ENCODE results near the gene EVC. TPM values are rescaled to one million over a fixed set of nuclear protein-coding genes. Genes with fewer than 3 reads are reported as not detected.

The EVC gene
- total and polyA plus RNA-seq, 2 of the 4 experiments (the other 2 are of a cell fraction): 16.8 to 18.9 TPM

GRCh38 chr4:5666741-5667140 lies 44.3 kb upstream of the EVC start:
- no peak overlapping the region for H2BK120ac ChIP-seq (ENCODE audit: low read depth, low read length)
- dilution Hi-C loops (cut with HindIII; ENCODE audit: low sequenced_read_pairs, unreplicated experiment) (no loop called here), in situ Hi-C loops (cut with MboI; ENCODE audit: low sequenced_read_pairs) (no loop called here), intact Hi-C loops (cut with micrococcal nuclease) (no loop called here)
- no peak overlapping the region for H3K4me2 ChIP-seq (ENCODE audit: low read depth, low read length)
- H3K14ac ChIP-seq (replicated peaks; ENCODE audit: low read depth, low read length): no peak overlapping the region
- H3K4me1 ChIP-seq (ENCODE audit: control insufficient read depth, insufficient read depth, low read length): no peaks in the 10 kb centered on the region
- H2AFZ ChIP-seq (replicated peaks; ENCODE audit: low read length, poor library complexity): no peak overlapping the region
- H3K9me1 ChIP-seq (ENCODE audit: insufficient read depth, low read length): 0 out of 2 replicates have a peak, but pooled peaks cover 3% of the 10 kb centered on the region
- no CpG with 5 or more reads among the region's 1 CpG for WGBS, 2 experiments (ENCODE audit: extremely low coverage in 2 of 2, insufficient read length in 1 of 2)
- no peak overlapping the region for H3K27ac ChIP-seq (ENCODE audit: insufficient read depth, low read length)
- H2AK5ac ChIP-seq (ENCODE audit: low read depth, low read length): no peak overlapping the region
- no peak overlapping the region for H3K18ac ChIP-seq (ENCODE audit: low read depth, low read length)
- TF ChIP-seq CEBPB (IDR thresholded peaks at IDR 0.05; ENCODE audit: low read depth, low read length) (no peak), USF2 (IDR thresholded peaks at IDR 0.05; ENCODE audit: low read depth, low read length) (no peak), RAD21 (IDR thresholded peaks at IDR 0.05; ENCODE audit: low read length) (no peak), RCOR1 (IDR thresholded peaks at IDR 0.05; ENCODE audit: insufficient replicate concordance, low read length) (no peak)
- no peak overlapping the region for H2BK20ac ChIP-seq (ENCODE audit: low read depth, low read length)
- POLR2A ChIA-PET (ENCODE audit: unreplicated experiment): no interaction called here
- no peak overlapping the region for H2AK9ac ChIP-seq (replicated peaks; ENCODE audit: low read depth, low read length, poor library complexity)
- no peak overlapping the region for H2BK5ac ChIP-seq (ENCODE audit: low read depth, low read length, poor library complexity, severe bottlenecking)
- no peaks in the 10 kb centered on the region for H3K27me3 ChIP-seq (ENCODE audit: control insufficient read depth, insufficient read depth, low read length)
- H3K4ac ChIP-seq (ENCODE audit: low read depth, low read length): no peak overlapping the region
- H3K9ac ChIP-seq (ENCODE audit: low read depth, low read length): no peak overlapping the region
- no peak overlapping the region for H3K4me3 ChIP-seq (ENCODE audit: insufficient read depth, low read depth, low read length)
- ATAC-seq (ENCODE audit: low read depth) (no peak), DNase-seq (no peak)
- H3K56ac ChIP-seq (ENCODE audit: extremely low read depth, insufficient read depth, low read length): no peak overlapping the region
- BruUV-seq (replicated peaks): no TSS peak
- no peak overlapping the region for H3K23ac ChIP-seq (ENCODE audit: low read depth, low read length)
- H4K8ac ChIP-seq (ENCODE audit: low read depth in 2 of 2, low read length in 2 of 2): no peak overlapping the region
- H4K5ac ChIP-seq (ENCODE audit: low read depth, low read length): no peak overlapping the region
- CTCF ChIA-PET: no interaction called here
- H2BK15ac ChIP-seq (ENCODE audit: low read depth, low read length): no peak overlapping the region
- H3K9me3 ChIP-seq (ENCODE audit: control insufficient read depth, insufficient read depth, low read length): peaks cover 2% of the 10 kb centered on the region; the same call in 1 of the 2 replicates
- H4K91ac ChIP-seq (ENCODE audit: insufficient read depth, low read depth, low read length): no peak overlapping the region
- H4K20me1 ChIP-seq (ENCODE audit: insufficient read depth, low read length): peaks cover 7% of the 10 kb centered on the region; the same call in 1 of the 2 replicates
- H3K79me1 ChIP-seq (ENCODE audit: low read depth in 1 of 2, low read length in 2 of 2): peaks cover 14 to 31% of the 10 kb centered on the region in 2 experiments; a peak in 3 of 4 replicates
- peaks cover 21% of the 10 kb centered on the region for H3K36me3 ChIP-seq (ENCODE audit: control insufficient read depth, insufficient read depth, low read length)

Measured in IMR-90 (cell line).